OCI-LY3 (cell line): ENCODE measurements around the gene MTMR10.

Source experiments
- CTCF ChIP-seq: fragments of 200-600, 300-600 bp; sonication (generic); IDR thresholded peaks from 2 replicates; pipeline ENCODE4 v1.5.1; 2014; ENCODE audit warnings: antibody characterized with exemption, low read length, low read depth
- EZH2phosphoT487 ChIP-seq: fragments of 200-600 bp; shearing (Covaris generic); IDR thresholded peaks from 2 replicates; pipeline ENCODE4 v1.6.1; 2018; ENCODE audit warnings: antibody characterized with exemption, mixed run types, low read depth

GRCh38 chr15:30929064-30929669 lies 62.3 kb downstream of the MTMR10 start:
- TF ChIP-seq CTCF = no peak
- no peak for TF ChIP-seq EZH2phosphoT487
